Right renal pelvis (tissue), 4 donors: ENCODE results near the gene RNASE11. TPM values are rescaled to one million over a fixed set of nuclear protein-coding genes. Genes with fewer than 3 reads are reported as not detected.
"Not testable (repeated sequence)": the region's sequence is repeated elsewhere in the genome, so short reads cannot be mapped to it uniquely, and the experiment has no call there.

Experiments used
- DNase-seq, 4 donors: peaks; one replicate each; pipeline ENCODE4 v3.0.0-alpha.2; 2013; ENCODE audit warnings: low read depth in 4 of 4, low spot score in 3 of 4, missing footprints in 1 of 4
- polyA plus RNA-seq, 4 donors: library from polyadenylated mRNA; unstranded; fragments of 120-200 nt; gene quantifications; one replicate each; pipeline ENCODE4 v1.2.1, GENCODE V29; 2013; ENCODE audit not compliant: insufficient read length in 4 of 4

Gene RNASE11
- polyA plus RNA-seq, result not detected

GRCh38 chr14:20587489-20588154, at the start of gene RNASE11:
RNASE11 (minus strand) TSS chr14:20588001.
- no peak for DNase-seq

DNA sequence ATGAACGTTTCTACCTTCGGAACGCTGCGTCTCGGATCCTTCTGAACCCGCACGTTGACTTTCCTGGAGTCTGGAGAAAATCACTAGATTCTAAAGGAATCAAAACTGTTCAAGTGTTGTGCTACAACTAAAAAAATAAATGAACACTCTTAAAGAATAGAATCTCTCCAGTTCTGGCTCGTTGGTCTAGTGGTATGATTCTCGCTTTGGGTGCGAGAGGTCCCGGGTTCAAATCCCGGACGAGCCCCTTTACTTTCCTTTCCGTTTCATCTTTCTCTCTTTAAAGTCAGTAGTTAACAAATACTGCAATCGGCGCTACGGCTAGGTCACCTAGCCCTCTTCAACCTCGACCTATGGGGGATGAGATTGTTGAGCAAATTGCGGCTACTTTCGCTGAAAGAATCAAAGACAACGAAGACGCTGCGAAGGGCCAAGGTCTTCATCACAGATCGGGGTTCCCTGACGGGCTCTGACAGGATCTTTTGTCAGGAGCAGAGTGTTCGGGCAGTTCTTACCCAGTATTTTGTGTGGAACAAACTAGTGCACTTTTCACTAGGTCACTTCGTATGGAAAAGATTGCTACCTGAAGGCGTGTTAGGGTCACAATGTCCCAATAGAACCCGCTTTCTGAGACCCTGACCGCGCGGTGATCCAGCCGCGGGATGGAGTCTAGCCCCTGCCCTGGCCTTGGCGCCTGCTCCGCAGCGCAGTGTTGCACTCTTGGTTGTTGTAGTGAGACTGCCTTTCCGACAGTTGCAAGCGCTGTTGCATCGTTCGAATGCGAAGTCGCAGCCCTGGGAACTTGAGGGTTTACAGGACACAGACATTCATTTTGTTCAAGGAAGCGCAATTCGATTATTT, 45.3 kb upstream of the RNASE11 start:
- no peak for DNase-seq

DNA sequence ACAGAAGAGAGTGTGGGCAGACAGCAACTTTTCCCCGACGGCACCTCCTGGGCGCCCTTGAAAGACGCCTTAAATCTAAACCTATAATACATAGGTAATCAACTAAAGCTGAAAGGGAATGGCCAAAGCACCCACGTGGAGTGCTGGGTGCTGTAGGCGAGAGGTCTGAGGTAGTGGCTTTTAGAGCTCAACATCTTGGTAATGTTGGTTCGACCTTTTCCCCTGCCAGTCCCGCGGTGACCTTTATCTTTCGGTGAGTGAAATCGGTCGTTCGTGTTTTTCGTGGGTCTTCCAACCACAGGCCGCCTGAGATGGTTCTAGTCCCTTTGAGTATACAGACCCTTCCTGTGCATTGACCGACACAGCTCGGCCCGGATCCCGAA, 44.6 kb upstream of the RNASE11 start:
- DNase-seq, result no peak

DNA sequence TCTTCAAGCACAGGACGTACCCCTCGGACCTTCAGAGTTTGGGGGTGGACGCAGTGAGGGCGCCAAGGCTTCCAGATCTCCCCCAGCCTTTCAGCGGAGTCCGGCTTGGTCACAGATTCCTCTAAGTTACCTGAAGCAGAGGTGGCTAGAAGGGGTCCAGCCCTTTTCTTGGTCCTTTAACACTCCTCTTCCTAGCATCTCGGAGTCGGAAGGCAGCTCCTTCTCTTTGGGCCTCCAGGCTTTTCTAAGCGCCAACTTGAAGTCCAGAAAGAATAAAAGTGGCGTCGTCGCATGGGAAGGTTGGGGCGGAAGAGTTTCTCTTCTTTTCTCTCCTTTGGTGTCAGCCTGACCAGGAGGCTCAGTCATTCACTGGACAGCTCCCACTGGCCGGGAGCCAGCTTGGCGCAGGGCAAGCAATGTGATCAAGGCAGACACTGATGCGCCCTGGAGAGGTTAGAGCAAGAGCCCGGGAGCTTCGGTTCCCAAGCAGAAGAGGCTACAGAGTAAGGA, 44.1 kb upstream of the RNASE11 start:
- no peak for DNase-seq

DNA sequence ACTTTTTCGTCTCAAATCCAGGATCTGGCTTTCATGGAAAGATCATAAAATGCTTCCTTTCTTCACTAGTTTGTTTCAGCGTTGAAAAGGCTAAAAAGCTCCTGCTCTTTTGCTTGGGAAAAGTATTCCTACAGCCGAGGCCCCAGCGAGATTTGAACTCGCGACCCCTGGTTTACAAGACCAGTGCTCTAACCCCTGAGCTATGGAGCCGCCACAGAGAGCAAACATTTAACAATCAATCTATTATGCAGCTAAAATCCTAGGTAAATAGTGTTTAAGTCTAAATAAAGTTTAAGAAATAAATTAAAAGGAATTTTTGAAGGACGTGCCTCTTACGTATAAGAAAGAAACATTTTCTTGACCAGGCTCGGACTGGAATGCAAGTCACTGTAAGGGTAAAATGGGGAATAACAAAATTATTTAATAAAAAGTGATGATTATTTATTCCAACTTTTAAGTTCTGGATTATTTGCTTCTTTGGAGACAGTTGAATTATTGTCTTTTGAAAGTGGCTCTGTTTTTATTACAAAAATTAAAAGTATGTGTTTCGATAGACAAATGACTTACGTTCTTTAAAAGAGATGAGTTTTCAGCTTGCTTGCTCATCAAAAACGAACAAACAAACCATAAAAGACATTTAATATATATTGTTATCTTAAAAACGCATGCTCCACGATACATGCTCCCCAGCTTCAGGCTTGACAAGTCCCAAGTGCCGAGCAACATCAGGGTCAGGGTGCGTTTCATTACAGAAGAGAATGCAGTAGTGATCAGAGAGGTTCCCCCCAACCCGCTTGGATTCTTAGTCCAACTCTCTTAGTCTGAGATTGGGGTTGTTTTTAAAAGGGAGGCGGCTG, 43.5 kb upstream of the RNASE11 start:
- DNase-seq, result peak in 1 of 4 donors; percentile 31

DNA sequence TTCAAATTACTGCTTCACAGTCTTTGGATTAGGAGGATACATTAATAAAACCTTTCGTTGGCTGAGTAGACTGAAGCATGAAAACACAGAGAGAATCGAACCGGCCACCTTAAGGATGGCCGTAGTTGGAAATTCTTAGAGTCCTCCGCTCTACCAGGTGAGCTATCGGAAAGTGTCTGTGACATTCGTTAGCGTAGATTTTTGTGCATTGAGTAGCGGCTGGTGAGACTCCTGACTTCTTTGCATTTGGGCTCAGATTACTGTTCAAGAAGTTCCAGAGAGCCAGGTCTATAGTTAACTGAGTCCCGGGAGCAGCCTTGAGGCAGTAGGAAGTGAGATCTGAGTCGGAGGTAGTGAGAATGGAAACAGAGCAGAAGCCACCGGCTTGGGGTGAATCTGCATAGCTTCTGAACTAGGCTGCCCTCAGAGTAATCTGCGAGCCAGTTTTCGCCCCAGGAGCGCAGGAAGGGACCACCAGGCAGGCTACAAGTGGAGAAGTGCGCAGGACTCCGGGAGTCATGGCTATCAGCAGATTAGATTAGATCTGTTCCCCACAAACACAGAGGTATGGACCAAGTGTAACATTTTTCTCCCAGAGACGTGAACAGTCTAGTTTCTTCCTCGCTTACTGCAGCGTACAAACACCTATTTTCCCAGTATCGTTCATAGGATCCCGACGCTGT, 42.7 kb upstream of the RNASE11 start:
- no peak for DNase-seq

GRCh38 chr14:20628063-20628854, 40.5 kb upstream of the RNASE11 start:
- DNase-seq, result no peak

GRCh38 chr14:20627346-20628027, 39.7 kb upstream of the RNASE11 start:
- DNase-seq, result no peak

GRCh38 chr14:20626274-20626673, 38.5 kb upstream of the RNASE11 start:
- DNase-seq, result no peak

- DNase-seq, result no peak
Measured at GRCh38 chr14:20624495-20625070, 36.8 kb upstream of the RNASE11 start.

DNA sequence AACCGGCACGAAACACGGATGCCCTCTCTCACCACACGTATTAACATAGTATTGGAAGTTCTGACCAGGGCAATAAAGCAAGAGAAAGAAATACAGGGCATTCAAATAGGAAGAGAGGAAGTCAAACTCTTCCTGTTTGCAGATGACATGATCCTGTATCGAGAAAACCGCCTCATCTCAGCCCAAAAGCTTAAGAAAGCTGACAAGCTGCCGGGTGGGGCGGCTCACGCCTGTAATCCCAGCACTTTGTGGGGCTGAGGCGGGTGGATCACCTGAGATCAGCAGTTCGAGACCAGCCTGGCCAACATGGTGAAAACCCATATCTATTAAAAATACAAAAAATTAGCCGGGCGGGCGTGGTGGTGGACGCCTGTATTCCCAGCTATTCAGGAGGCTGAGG, 36.0 kb upstream of the RNASE11 start:
- no peak for DNase-seq

DNA sequence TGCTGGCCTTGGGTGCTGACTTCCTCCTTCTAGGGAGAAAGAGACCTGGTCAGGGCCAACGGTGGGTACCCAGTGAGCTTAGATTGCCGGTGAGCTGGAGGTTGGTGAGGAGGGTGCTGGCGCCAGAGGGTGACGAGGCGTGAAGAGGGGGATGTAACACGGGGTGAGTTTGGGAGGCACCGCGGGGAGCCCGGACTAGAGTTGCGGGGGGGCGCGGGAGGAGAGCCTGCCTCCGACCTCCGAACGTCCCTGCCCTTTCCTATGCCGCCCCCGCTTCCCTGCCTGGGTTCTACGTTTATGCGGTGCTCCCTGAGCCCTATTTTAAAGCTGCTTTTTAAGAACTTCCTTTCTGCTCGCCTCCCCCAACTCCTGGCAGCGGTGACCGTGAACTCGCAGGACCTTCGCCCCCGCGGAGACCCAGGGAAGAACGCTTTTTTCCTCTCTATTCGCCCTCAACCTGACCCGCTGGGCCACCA, 35.1 kb upstream of the RNASE11 start:
- DNase-seq, result no peak

- DNase-seq, result no peak
Measured at GRCh38 chr14:20620798-20621478, 33.1 kb upstream of the RNASE11 start.

GRCh38 chr14:20619688-20620087, 31.9 kb upstream of the RNASE11 start:
- DNase-seq, result not testable (repeated sequence)

DNA sequence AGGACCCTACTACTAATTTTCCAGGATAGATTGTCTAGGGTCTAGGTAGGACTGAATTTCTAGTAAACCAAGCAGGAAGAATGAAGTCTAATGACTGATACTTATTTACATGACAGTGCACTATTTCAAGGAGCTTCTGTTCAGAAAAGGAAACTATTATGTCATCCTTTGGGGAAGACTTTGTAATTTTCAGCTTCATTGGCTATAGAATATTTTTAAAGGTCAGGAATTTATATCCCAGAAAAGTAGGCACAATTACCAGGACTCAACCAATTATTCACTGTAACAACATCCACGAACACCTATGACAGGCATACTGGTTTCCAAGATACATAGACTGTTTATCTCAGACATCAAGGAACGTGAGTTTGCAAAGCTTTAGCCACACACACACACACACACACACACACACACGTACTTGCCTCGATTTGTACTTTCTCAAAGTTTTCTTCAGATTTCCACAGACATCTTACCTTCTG, 30.5 kb upstream of the RNASE11 start:
- DNase-seq, result no peak

- DNase-seq, result no peak
Measured at GRCh38 chr14:20617138-20618003, 29.6 kb upstream of the RNASE11 start.

- no peak for DNase-seq
Measured at GRCh38 chr14:20615996-20616395, 28.2 kb upstream of the RNASE11 start.
